Activated CD4-positive, alpha-beta T cell treated with anti-CD3 and anti-CD28 coated beads, Interleukin-2, amount 10 ng/mL, durations not matched to agents 7 days and 5 days (primary cell): ENCODE data around the gene TTC33. TPM values are rescaled to one million over a fixed set of nuclear protein-coding genes. Genes with fewer than 3 reads are reported as not detected.

Experiments used
- CTCF ChIA-PET: fragments of 350-600 bp; sonication (Branson Sonifier 250); formaldehyde crosslinking; loops from one replicate; lab custom pipeline; 2021; ENCODE audit warnings: antibody characterized with exemption; lab: Charles Lee
- POLR2A ChIA-PET: fragments of 350-600 bp; sonication (Branson Sonifier 250); formaldehyde crosslinking; loops from one replicate; lab custom pipeline; 2021; ENCODE audit warnings: antibody characterized with exemption; lab: Charles Lee
- DNase-seq: peaks from one replicate; pipeline ENCODE4 v3.0.0-alpha.2; 2020
- H3K27ac Mint-ChIP-seq: one replicate; pipeline ENCODE4 v1.8.0; 2021; ENCODE audit warnings: mild to moderate bottlenecking, moderate library complexity, mixed read lengths
- H3K27me3 Mint-ChIP-seq: one replicate; pipeline ENCODE4 v1.8.0; 2021; ENCODE audit warnings: mixed read lengths
- H3K36me3 Mint-ChIP-seq: one replicate; pipeline ENCODE4 v1.8.0; 2021; ENCODE audit warnings: low read depth, mixed read lengths
- H3K4me1 Mint-ChIP-seq: one replicate; pipeline ENCODE4 v1.8.0; 2021; ENCODE audit warnings: mixed read lengths
- H3K4me3 Mint-ChIP-seq: one replicate; pipeline ENCODE4 v1.8.0; 2021; ENCODE audit warnings: mild to moderate bottlenecking, moderate library complexity, mixed read lengths
- H3K9me3 Mint-ChIP-seq: one replicate; pipeline ENCODE4 v1.8.0; 2021; ENCODE audit warnings: mixed read lengths
- total RNA-seq, 2 experiments: library from RNA; stranded (reverse); gene quantifications; one replicate each; pipeline ENCODE4 v1.2.3, GENCODE V29; 2021

The TTC33 gene
- total RNA-seq, 2 experiments from 2014 or later: 16.2 to 16.8 TPM

DNA sequence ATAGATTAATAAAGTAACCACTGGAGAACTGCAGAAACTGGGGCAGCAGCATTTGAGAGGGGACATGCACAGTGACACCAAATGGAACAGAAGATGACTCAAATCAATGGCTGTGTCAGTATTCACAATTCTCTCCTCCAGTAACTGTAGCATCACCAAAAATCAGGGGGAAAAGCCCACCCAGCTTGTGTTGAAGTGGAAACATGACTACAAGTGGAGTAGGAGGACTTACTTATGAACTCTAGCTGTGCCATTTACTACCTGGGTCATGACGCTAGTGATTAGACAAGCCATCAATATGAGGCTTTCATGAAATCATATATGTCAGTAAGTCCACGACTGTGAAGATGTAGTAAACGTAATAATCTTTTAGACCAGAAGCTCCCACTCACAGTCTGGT lies 275.8 kb downstream of the TTC33 start:
- ChIA-PET CTCF (interaction anchor here (1.0 to 1.9 kb wide), 5 partner anchors 11 to 197 kb away, joined by 3 to 4 read pairs (median 3); no protein-coding TSS in a partner anchor), POLR2A (no interaction called here)
- H3K4me3 Mint-ChIP-seq: no peak overlapping the region
- peaks cover 4% of the 10 kb centered on the region for H3K36me3 Mint-ChIP-seq
- H3K9me3 Mint-ChIP-seq: peaks cover 11% of the 10 kb centered on the region
- no peaks in the 10 kb centered on the region for H3K27me3 Mint-ChIP-seq
- H3K4me1 Mint-ChIP-seq: peaks cover 35% of the 10 kb centered on the region
- no peak overlapping the region for H3K27ac Mint-ChIP-seq
- no peak for DNase-seq

DNA sequence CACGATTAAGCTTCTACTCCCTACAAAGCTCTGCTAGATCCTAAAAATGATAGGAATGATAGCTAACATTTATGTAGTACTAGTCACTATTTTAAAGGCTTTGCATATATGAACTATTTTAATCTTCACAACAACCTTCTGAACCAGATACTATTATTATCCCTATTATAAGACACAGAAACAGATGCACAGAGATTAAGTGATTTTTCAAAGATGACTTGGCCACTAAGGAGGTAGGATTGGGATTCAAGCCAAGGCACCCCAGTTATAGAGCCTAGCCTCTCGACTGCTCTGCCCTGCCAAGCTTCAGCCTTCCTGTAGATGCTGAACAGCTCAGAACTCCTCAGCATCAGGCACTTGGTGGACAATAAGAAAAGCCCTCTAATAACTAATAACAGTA lies 277.0 kb downstream of the TTC33 start:
- H3K27ac Mint-ChIP-seq: no peak overlapping the region
- CTCF ChIA-PET: interaction anchor here (1.1 kb wide), 1 partner anchor 38 kb away, joined by 3 read pairs; no protein-coding TSS in a partner anchor

GRCh38 chr5:40477856-40478546 lies 277.8 kb downstream of the TTC33 start:
- ChIA-PET CTCF (interaction anchor here (1.0 to 1.2 kb wide), 3 partner anchors 13 to 37 kb away, joined by 3 to 4 read pairs (median 3); no protein-coding TSS in a partner anchor), POLR2A (interaction anchor here (0.7 kb wide), 1 partner anchor 14 kb away, joined by 4 read pairs; no protein-coding TSS in a partner anchor)
- no peak overlapping the region for H3K27ac Mint-ChIP-seq

More for the DNA sequence above, 277.0 kb downstream of the TTC33 start:
- no peak for DNase-seq
- Mint-ChIP-seq H3K4me1 (peaks cover 23% of the 10 kb centered on the region), H3K4me3 (no peak overlapping the region), H3K27me3 (no peaks in the 10 kb centered on the region), H3K9me3 (peaks cover 11% of the 10 kb centered on the region), H3K36me3 (peaks cover 4% of the 10 kb centered on the region)
- POLR2A ChIA-PET: interaction anchor here (0.7 kb wide), 1 partner anchor 14 kb away, joined by 4 read pairs; no protein-coding TSS in a partner anchor

DNA sequence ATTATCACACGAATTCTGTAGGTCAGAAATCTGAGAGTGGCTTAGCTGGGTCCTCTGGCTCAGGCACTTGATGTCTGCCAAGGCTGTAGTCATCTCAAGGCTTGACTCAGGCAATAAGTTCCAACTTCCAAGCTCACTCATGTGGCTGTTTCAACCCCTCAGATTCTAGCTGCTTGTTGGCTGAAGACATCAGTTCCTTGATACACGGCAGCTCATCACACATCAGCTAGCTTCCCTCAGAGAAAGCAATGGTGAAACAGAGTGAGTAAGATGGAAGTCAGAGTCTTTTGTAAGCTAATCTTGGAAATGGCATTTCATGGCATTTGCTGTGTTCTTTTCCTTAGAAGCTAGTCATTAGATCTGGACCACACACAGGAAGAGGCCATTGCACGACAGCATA lies 280.2 kb downstream of the TTC33 start:
- ChIA-PET POLR2A (no interaction called here), CTCF (interaction anchor here (0.8 to 1.5 kb wide), 5 partner anchors 9 to 24 kb away, joined by 3 to 5 read pairs (median 5); no protein-coding TSS in a partner anchor)
- H3K27ac Mint-ChIP-seq: no peak overlapping the region
- H3K4me3 Mint-ChIP-seq: no peak overlapping the region
- DNase-seq: no peak
- H3K4me1 Mint-ChIP-seq: peaks cover 8% of the 10 kb centered on the region
- peaks cover 23% of the 10 kb centered on the region for H3K9me3 Mint-ChIP-seq
- H3K27me3 Mint-ChIP-seq: no peaks in the 10 kb centered on the region
- no peaks in the 10 kb centered on the region for H3K36me3 Mint-ChIP-seq

More at GRCh38 chr5:40477856-40478546, 277.8 kb downstream of the TTC33 start:
- no peak for DNase-seq
- Mint-ChIP-seq H3K27me3 (no peaks in the 10 kb centered on the region), H3K9me3 (peaks cover 15% of the 10 kb centered on the region), H3K36me3 (peaks cover 4% of the 10 kb centered on the region), H3K4me1 (peaks cover 18% of the 10 kb centered on the region), H3K4me3 (no peak overlapping the region)

GRCh38 chr5:40474250-40474649 lies 281.5 kb downstream of the TTC33 start:
- H3K4me3 Mint-ChIP-seq: no peak overlapping the region
- POLR2A ChIA-PET: no interaction called here
- H3K9me3 Mint-ChIP-seq: peaks cover 23% of the 10 kb centered on the region
- H3K4me1 Mint-ChIP-seq: no peaks in the 10 kb centered on the region
- CTCF ChIA-PET: interaction anchor here (1.1 kb wide), 1 partner anchor 12 kb away, joined by 4 read pairs; no protein-coding TSS in a partner anchor
- no peak for DNase-seq
- H3K27me3 Mint-ChIP-seq: no peaks in the 10 kb centered on the region
- no peak overlapping the region for H3K27ac Mint-ChIP-seq
- no peaks in the 10 kb centered on the region for H3K36me3 Mint-ChIP-seq

DNA sequence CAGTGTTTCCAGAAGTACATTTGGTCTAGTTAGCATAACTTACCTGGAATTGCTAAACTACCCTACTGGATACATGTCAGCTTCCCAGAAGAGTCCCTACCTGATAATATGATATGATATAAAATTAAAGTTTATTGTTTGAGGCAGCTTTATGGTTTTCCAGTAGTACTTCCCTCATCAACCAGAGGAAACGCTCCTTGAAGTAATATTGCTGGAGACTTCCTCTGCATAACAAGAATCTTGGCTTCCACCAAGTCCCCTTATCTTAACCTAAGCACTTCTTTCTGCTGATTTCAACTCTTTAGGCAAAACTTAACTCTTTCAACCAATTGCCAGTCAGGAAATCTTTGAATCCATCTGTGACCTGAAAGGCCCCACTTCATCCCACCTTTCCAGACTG lies 290.3 kb downstream of the TTC33 start:
- H3K4me3 Mint-ChIP-seq: no peak overlapping the region
- no peaks in the 10 kb centered on the region for H3K4me1 Mint-ChIP-seq
- H3K36me3 Mint-ChIP-seq: peaks cover 12% of the 10 kb centered on the region
- H3K27me3 Mint-ChIP-seq: peaks cover 3% of the 10 kb centered on the region
- no peak for DNase-seq
- ChIA-PET POLR2A (no interaction called here), CTCF (interaction anchor here (0.9 to 1.3 kb wide), 5 partner anchors 10 to 23 kb away, joined by 3 to 5 read pairs (median 4); no protein-coding TSS in a partner anchor)
- H3K27ac Mint-ChIP-seq: no peak overlapping the region
- peaks cover 17% of the 10 kb centered on the region for H3K9me3 Mint-ChIP-seq

GRCh38 chr5:40464511-40464910 lies 291.2 kb downstream of the TTC33 start:
- no peak overlapping the region for H3K4me3 Mint-ChIP-seq

More at GRCh38 chr5:40464511-40464910, 291.2 kb downstream of the TTC33 start:
- POLR2A ChIA-PET: interaction anchor here (0.6 kb wide), 1 partner anchor 14 kb away, joined by 4 read pairs; no protein-coding TSS in a partner anchor
- DNase-seq: no peak
- Mint-ChIP-seq H3K27ac (no peak overlapping the region), H3K9me3 (peaks cover 24% of the 10 kb centered on the region), H3K27me3 (peaks cover 3% of the 10 kb centered on the region), H3K4me1 (no peaks in the 10 kb centered on the region), H3K36me3 (peaks cover 15% of the 10 kb centered on the region)
- CTCF ChIA-PET: interaction anchor here (0.9 to 1.3 kb wide), 5 partner anchors 11 to 24 kb away, joined by 3 to 5 read pairs (median 4); no protein-coding TSS in a partner anchor

Other genes with a start within 250 kb of the TTC33 start
- 10 to 100 TPM; 45.7 to 46.8 TPM for gene PTGER4, start 76.0 kb downstream of the TTC33 start, total RNA-seq
- 10 to 100 TPM; 71.3 to 84.1 TPM for gene PRKAA1, start 42.4 kb upstream of the TTC33 start, total RNA-seq
- 1,000 to 10,000 TPM; 1,565 to 1,761 TPM for gene RPL37, start 79.3 kb upstream of the TTC33 start, total RNA-seq
- gene CARD6, start 85.4 kb upstream of the TTC33 start, total RNA-seq: 1 to 10 TPM; 5.0 to 5.2 TPM
- not detected for gene C7, start 153.5 kb upstream of the TTC33 start, total RNA-seq